NCI-H2081 (cell line): ENCODE data around the gene PLEKHO1.
"Not testable (repeated sequence)": the region's sequence is repeated elsewhere in the genome, so short reads cannot be mapped to it uniquely, and the experiment has no call there.

Experiments used
- DNase-seq, 2 experiments: peaks; one replicate each; lab custom pipeline; 2025; lab: John Stamatoyannopoulos, UW

The PLEKHO1 gene

GRCh38 chr1:150173141-150173585 lies 23.4 kb downstream of the PLEKHO1 start:
- DNase-seq, result no peak

GRCh38 chr1:150176593-150176992 lies 26.9 kb downstream of the PLEKHO1 start:
- no peak for DNase-seq

- DNase-seq, result no peak
Observed at GRCh38 chr1:150178548-150178947, 28.8 kb downstream of the PLEKHO1 start.

- DNase-seq, result no peak
Observed at GRCh38 chr1:150179867-150180266, 30.2 kb downstream of the PLEKHO1 start.

GRCh38 chr1:150180474-150180873 lies 30.8 kb downstream of the PLEKHO1 start:
- DNase-seq, result no peak

GRCh38 chr1:150182247-150182646 lies 32.5 kb downstream of the PLEKHO1 start:
- no peak for DNase-seq

GRCh38 chr1:150183061-150183460 lies 33.3 kb downstream of the PLEKHO1 start:
- no peak for DNase-seq

GRCh38 chr1:150185481-150185880 lies 35.8 kb downstream of the PLEKHO1 start:
- no peak for DNase-seq

GRCh38 chr1:150186438-150186788 lies 36.7 kb downstream of the PLEKHO1 start:
- not testable (repeated sequence) for DNase-seq

- DNase-seq, result peak; percentile 57 to 66
Observed at GRCh38 chr1:150186789-150187559, 37.3 kb downstream of the PLEKHO1 start.

- DNase-seq, result no peak
Observed at GRCh38 chr1:150187560-150187931, 37.8 kb downstream of the PLEKHO1 start.

GRCh38 chr1:150192012-150192411 lies 42.3 kb downstream of the PLEKHO1 start:
- no peak for DNase-seq

GRCh38 chr1:150194381-150195031 lies 44.8 kb downstream of the PLEKHO1 start:
- DNase-seq, result no peak

GRCh38 chr1:150196417-150196816 lies 46.7 kb downstream of the PLEKHO1 start:
- DNase-seq, result no peak

- DNase-seq, result no peak
Observed at GRCh38 chr1:150207281-150207971, 57.7 kb downstream of the PLEKHO1 start.

GRCh38 chr1:150208460-150208859 lies 58.7 kb downstream of the PLEKHO1 start:
- not testable (repeated sequence) for DNase-seq
